ENCODE results near the gene MEIOSIN. TPM values are rescaled to one million over a fixed set of nuclear protein-coding genes. Genes with fewer than 3 reads are reported as not detected.

The MEIOSIN gene
- total RNA-seq, 3 donors from 2014 or later, result not detected

DNA sequence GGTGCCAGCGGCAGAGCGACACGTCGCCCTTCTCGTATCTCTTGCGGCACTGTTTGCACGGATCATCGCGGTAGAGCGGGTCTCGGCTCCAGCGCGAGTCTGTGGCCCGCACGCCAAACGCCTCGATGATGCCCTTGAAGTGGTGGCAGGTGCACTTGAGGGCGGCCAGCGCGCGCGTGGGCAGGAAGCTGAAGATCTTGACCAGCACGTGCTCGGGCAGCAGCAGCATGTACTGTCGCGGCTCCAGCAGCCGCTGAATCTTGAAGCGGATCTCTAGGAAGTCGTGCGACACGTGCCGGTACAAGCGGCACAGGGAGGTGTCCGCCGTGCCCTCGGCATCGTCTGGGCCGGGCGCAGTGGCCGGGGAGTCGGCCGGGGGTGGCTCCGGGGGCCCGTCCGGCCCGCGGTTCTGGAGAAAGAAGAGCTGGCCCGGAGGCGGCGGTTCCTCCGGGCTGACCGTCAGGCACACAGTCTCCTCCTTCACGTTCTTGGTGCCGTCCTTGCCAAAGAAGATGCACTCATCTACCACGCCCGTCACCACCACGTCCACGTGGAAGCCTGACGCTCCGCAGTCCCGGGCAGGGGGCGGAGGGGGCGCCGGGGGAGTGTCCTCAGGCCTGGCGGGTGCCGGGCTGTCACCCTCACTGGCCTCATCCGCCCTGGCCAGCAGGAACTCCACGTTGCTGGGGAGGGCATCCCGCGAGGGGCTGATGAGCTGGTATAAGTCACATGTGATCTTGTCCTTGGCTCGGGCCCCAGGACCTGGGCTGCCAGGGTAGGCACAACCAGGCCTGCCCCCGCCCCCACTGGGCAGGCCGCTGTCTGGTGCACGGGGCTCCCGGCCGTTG is 21.2 kb upstream of the MEIOSIN start:
- peak in 1 of 3 donors; percentile 56 for DNase-seq
- no peak overlapping the region for H3K4me3 ChIP-seq
- intact Hi-C loops (cut with DNase I, micrococcal nuclease), result no loop called here

DNA sequence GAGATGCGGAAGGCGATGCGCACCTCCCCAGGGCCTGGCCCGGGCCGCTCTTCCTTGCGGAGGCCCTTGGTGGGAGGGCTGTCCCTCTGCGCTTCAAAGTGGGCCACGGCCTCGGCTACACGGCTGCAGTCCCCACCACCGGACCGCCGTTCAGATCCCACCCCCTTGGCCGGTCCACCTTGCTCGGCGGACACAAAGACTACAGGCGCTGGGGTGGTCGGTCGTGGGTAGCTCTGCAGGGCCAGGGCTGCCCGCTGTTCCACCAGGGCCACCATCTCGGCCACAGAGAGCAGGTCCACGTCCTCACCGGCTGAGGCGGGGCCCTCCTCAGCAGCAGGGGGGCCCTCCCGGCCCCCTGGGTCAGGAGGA is 20.6 kb upstream of the MEIOSIN start:
- H3K4me1 ChIP-seq (ENCODE audit: low read depth), result peaks cover under 1% of the 10 kb centered on the region
- DNase-seq, result no peak
- intact Hi-C loops (cut with DNase I, micrococcal nuclease), result no loop called here
- H3K36me3 ChIP-seq (ENCODE audit: low read depth), result peaks cover 9% of the 10 kb centered on the region
- TF ChIP-seq, protein P1, sequence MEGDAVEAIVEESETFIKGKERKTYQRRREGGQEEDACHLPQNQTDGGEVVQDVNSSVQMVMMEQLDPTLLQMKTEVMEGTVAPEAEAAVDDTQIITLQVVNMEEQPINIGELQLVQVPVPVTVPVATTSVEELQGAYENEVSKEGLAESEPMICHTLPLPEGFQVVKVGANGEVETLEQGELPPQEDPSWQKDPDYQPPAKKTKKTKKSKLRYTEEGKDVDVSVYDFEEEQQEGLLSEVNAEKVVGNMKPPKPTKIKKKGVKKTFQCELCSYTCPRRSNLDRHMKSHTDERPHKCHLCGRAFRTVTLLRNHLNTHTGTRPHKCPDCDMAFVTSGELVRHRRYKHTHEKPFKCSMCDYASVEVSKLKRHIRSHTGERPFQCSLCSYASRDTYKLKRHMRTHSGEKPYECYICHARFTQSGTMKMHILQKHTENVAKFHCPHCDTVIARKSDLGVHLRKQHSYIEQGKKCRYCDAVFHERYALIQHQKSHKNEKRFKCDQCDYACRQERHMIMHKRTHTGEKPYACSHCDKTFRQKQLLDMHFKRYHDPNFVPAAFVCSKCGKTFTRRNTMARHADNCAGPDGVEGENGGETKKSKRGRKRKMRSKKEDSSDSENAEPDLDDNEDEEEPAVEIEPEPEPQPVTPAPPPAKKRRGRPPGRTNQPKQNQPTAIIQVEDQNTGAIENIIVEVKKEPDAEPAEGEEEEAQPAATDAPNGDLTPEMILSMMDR (IDR thresholded peaks at IDR 0.05), result no peak
- H3K9me3 ChIP-seq, result no peaks in the 10 kb centered on the region
- ATAC-seq, result no peak
- H3K4me3 ChIP-seq, result no peak overlapping the region

More for the DNA sequence above, 21.2 kb upstream of the MEIOSIN start:
- peaks cover 4% of the 10 kb centered on the region for H3K36me3 ChIP-seq (ENCODE audit: low read depth)
- TF ChIP-seq, protein P1 (IDR thresholded peaks at IDR 0.05), result no peak
- no peak for ATAC-seq
- H3K4me1 ChIP-seq (ENCODE audit: low read depth), result no peaks in the 10 kb centered on the region
- H3K9me3 ChIP-seq, result no peaks in the 10 kb centered on the region

DNA sequence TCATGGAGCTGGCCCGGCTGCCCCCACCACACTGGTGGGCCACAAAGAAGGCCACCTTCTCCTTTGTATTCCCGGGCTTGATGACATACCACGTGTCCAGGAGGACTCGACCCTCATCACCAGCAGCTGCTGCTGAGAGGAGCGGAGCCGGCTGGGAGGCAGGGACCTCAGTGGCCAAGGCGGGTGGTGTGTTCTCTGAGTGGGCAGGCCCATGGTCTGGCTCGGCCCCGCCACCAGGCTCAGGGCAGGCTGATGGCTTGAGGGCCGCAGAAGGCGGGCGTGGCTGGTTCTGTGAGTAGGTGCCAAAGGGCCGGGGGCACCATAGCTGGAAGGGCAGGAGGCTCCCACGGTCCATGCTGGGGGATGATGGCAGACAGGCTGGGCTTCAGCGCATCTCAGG is 20.1 kb upstream of the MEIOSIN start:
- Histone ChIP-seq H3K4me1 (ENCODE audit: low read depth) (peaks cover 5% of the 10 kb centered on the region), H3K36me3 (ENCODE audit: low read depth) (peaks cover 9% of the 10 kb centered on the region), H3K9me3 (no peaks in the 10 kb centered on the region), H3K4me3 (no peak overlapping the region)
- intact Hi-C loops (cut with DNase I, micrococcal nuclease), result no loop called here
- DNase-seq (peak in 1 of 3 donors; percentile 48), ATAC-seq (no peak)
- TF ChIP-seq, protein P1 (IDR thresholded peaks at IDR 0.05), result no peak

DNA sequence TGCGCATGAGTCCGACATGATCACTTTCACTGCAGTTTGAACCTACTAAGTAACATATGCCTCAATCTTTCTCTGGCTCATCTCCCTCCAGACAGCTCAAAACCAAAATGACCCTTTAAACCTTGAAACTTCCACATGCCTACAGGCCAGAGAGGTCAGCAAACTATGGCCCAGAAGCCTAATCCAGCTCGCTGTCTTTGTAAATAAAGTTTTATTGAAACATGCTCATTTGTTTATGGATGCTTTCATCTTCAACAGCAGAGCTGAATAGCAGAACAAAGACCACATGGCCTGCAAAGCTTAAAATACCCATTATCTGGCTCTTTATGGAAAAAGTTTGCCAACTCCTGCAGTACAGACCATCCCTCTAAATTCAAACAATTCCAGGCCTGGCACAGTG is 18.1 kb upstream of the MEIOSIN start:
- H3K36me3 ChIP-seq (ENCODE audit: low read depth), result peaks cover 9% of the 10 kb centered on the region
- DNase-seq, result no peak
- no peaks in the 10 kb centered on the region for H3K9me3 ChIP-seq
- no peak overlapping the region for H3K4me3 ChIP-seq
- ATAC-seq, result no peak
- H3K4me1 ChIP-seq (ENCODE audit: low read depth), result peaks cover 10% of the 10 kb centered on the region
- TF ChIP-seq, protein P1 (IDR thresholded peaks at IDR 0.05), result no peak
- intact Hi-C loops (cut with DNase I, micrococcal nuclease), result no loop called here

DNA sequence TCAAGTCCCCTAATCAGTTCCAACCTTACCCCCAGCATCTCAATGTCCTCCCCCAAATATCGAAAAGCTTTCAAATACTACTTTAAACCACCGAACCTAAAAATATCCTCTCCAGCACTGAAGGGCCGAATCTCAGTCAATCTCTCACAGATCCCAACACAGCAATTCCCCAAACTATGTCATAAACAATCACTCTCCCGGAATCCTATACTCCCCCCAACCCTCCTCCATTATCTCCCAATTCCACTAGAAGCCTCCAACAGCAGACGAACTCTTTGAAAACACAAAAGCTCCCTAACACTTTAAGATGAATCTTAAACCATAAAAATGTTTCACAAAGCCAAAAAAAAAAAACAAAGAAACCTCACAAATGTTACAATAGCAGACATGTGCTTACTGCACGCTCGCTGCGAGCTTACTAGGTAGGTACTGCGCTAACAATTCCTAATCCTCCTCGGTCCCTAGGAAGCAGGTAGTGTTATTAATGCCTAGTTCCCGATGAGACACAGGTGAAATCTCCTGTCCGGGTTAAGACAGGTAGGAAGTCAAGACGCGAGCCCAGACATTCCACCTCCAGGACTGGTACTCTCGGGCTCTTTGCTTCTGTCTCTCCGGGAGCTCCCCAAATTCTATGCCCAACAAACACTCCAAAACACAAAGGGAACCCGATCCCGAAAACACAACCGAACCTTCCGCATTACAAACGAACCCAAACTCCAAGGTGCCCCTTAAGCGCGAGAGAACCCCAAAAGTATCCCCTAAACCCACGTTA is 16.7 kb upstream of the MEIOSIN start:
- TF ChIP-seq, protein P1 (IDR thresholded peaks at IDR 0.05), result no peak
- Histone ChIP-seq H3K4me3 (peak overlapping the region; percentile 27), H3K4me1 (ENCODE audit: low read depth) (peaks cover 18% of the 10 kb centered on the region), H3K36me3 (ENCODE audit: low read depth) (peaks cover 7% of the 10 kb centered on the region), H3K9me3 (no peaks in the 10 kb centered on the region)
- peak in 1 of 3 donors; percentile 71 for DNase-seq
- ATAC-seq, result peak; percentile 4
- intact Hi-C loops (cut with DNase I, micrococcal nuclease), result no loop called here
